IPS DF 4.7 (cell line): ENCODE measurements around the gene YJEFN3.

ENCODE experiments used
- DNase-seq: peaks from one replicate; pipeline ENCODE4 v3.0.0-alpha.2; 2013; ENCODE audit warnings: low spot score; ENCODE audit errors: extremely low read depth

Gene YJEFN3

DNA sequence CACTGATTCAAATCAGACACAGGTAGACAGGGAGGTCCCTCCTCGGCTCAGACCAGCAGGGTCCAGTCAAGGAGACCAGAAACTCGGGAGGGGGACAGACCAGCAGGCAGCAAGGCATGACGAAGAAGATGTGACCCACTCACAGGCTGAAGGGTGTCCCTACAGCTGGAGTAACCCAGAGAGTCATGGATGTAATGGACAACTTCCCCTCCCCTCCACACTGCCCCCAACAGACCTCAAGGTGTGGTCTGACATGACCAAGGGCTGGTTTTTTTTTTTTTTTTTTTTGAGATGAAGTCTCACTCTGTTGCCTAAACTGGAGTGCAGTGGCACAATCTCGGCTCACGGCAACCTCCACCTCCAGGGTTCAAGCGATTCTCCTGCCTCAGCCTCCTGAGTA, 55.6 kb downstream of the YJEFN3 start:
- no peak for DNase-seq
